MM.1S (cell line): ENCODE measurements around the gene FHIT.

Experiments used
- CTCF ChIP-seq: fragments of 300-600 bp; sonication (generic); IDR thresholded peaks from 2 replicates; pipeline ENCODE4 v1.5.1; 2016; ENCODE audit warnings: antibody characterized with exemption, low read length, mixed read lengths
- EZH2 ChIP-seq: fragments of 300-600 bp; sonication (generic); optimal IDR thresholded peaks from 2 replicates; pipeline ENCODE3; 2017; ENCODE audit warnings: low read depth, mild to moderate bottlenecking, antibody characterized with exemption, low read length, mixed read lengths
- EZH2phosphoT487 ChIP-seq: fragments of 300-600 bp; sonication (generic); IDR thresholded peaks from 2 replicates; pipeline ENCODE4 v1.6.1; 2018; ENCODE audit warnings: antibody characterized with exemption, low read length

- TF ChIP-seq CTCF (no peak), EZH2 (no peak), EZH2phosphoT487 (no peak)
Observed at GRCh38 chr3:60240492-60240891, 1010.8 kb downstream of the FHIT start.
